ENCODE measurements around the gene MRPS26. TPM values are rescaled to one million over a fixed set of nuclear protein-coding genes. Genes with fewer than 3 reads are reported as not detected.

MRPS26 gene
- total RNA-seq, 3 donors from 2014 or later (not counting 1 experiment from before 2014, with no cell fraction given): 17.5 to 21.3 (median 19.1) TPM

GRCh38 chr20:3092611-3093379 is 46.9 kb downstream of the MRPS26 start:
- Histone ChIP-seq H3K27ac (ENCODE audit: low read length) (no peak overlapping the region), H3K36me3 (ENCODE audit: control insufficient read depth, insufficient read depth, low read length) (no peaks in the 10 kb centered on the region), H3K4me1 (ENCODE audit: control insufficient read depth, insufficient read depth, low read length) (peaks cover 18% of the 10 kb centered on the region), H3K4me3 (ENCODE audit: low read length) (peak overlapping the region; percentile 28), H3K27me3 (ENCODE audit: control insufficient read depth, insufficient read depth, low read length) (peaks cover 21% of the 10 kb centered on the region), H3K9me3 (ENCODE audit: control insufficient read depth, insufficient read depth, low read length) (no peaks in the 10 kb centered on the region)
- Mint-ChIP-seq H3K9me3 (no peaks in the 10 kb centered on the region), H3K27me3 (ENCODE audit: low read depth in 2 of 2) (peaks cover 32 to 40% of the 10 kb centered on the region in 2 donors), H3K27ac (peak overlapping the region; percentile 79 to 89), H3K36me3 (no peaks in the 10 kb centered on the region), H3K4me3 (peak overlapping the region; percentile 94), H3K4me1 (peaks cover 5 to 7% of the 10 kb centered on the region in 2 donors)
- intact Hi-C loops (cut with micrococcal nuclease): no loop called here
- TF ChIP-seq CTCF (IDR thresholded peaks at IDR 0.05): no peak
- DNase-seq (peak; percentile 53 to 69), ATAC-seq (peak; percentile 50 to 63 (median 54))
- 5% methylated on average over 81 of the region's 81 CpGs for WGBS (ENCODE audit: insufficient coverage)

DNA sequence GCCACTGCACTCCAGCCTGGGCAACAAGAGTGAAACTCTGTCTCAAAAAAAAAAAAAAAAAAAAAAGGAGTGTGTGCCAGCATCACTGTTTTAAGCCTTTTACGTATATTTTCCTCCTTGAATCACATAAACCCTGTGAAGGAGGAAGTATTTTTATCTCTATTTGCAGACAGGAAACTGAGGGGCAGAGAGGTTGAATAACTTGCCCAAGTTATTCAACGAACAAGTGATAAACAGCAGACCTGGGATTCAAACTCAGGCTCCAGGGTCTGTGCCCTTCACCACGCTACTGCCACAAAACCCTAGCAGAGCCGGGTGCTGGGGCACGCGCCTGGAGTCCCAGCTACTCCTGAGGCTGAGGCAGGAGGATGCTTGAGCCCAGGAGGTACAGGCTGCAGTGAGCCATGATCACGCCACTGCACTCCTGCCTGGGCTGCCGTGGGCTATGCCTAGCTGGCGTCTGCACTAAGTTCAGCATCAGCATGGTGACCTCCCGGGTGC is 48.1 kb downstream of the MRPS26 start:
- peaks cover 18% of the 10 kb centered on the region for H3K4me1 ChIP-seq (ENCODE audit: control insufficient read depth, insufficient read depth, low read length)

GRCh38 chr20:3094848-3095629 is 49.2 kb downstream of the MRPS26 start:
- no peak overlapping the region for H3K4me3 Mint-ChIP-seq
- 91% methylated on average over 13 of the region's 13 CpGs for WGBS (ENCODE audit: insufficient coverage)
- DNase-seq (no peak), ATAC-seq (no peak)
- no peaks in the 10 kb centered on the region for H3K36me3 ChIP-seq (ENCODE audit: control insufficient read depth, insufficient read depth, low read length)
- no peak overlapping the region for H3K4me3 ChIP-seq (ENCODE audit: low read length)
- H3K27ac ChIP-seq (ENCODE audit: low read length): no peak overlapping the region
- no peaks in the 10 kb centered on the region for H3K9me3 Mint-ChIP-seq
- peaks cover 17% of the 10 kb centered on the region for H3K27me3 ChIP-seq (ENCODE audit: control insufficient read depth, insufficient read depth, low read length)
- intact Hi-C loops (cut with micrococcal nuclease): no loop called here
- peaks cover 25 to 32% of the 10 kb centered on the region in 2 donors for H3K27me3 Mint-ChIP-seq (ENCODE audit: low read depth in 2 of 2)
- H3K9me3 ChIP-seq (ENCODE audit: control insufficient read depth, insufficient read depth, low read length): no peaks in the 10 kb centered on the region
- peak overlapping the region in 1 of 2 donors; percentile 27 for H3K27ac Mint-ChIP-seq
- H3K36me3 Mint-ChIP-seq: no peaks in the 10 kb centered on the region
- peaks cover 18% of the 10 kb centered on the region for H3K4me1 ChIP-seq (ENCODE audit: control insufficient read depth, insufficient read depth, low read length)
- peaks cover 5 to 7% of the 10 kb centered on the region in 2 donors for H3K4me1 Mint-ChIP-seq
- no peak for TF ChIP-seq CTCF (IDR thresholded peaks at IDR 0.05)

More for the DNA sequence above, 48.1 kb downstream of the MRPS26 start:
- Mint-ChIP-seq H3K9me3 (no peaks in the 10 kb centered on the region), H3K4me3 (peak overlapping the region; percentile 68), H3K4me1 (peaks cover 5 to 7% of the 10 kb centered on the region in 2 donors), H3K36me3 (no peaks in the 10 kb centered on the region), H3K27ac (peak overlapping the region; percentile 69 to 89), H3K27me3 (ENCODE audit: low read depth in 2 of 2) (peaks cover 32 to 38% of the 10 kb centered on the region in 2 donors)
- Histone ChIP-seq H3K36me3 (ENCODE audit: control insufficient read depth, insufficient read depth, low read length) (no peaks in the 10 kb centered on the region), H3K9me3 (ENCODE audit: control insufficient read depth, insufficient read depth, low read length) (no peaks in the 10 kb centered on the region), H3K27me3 (ENCODE audit: control insufficient read depth, insufficient read depth, low read length) (peaks cover 17% of the 10 kb centered on the region), H3K27ac (ENCODE audit: low read length) (no peak overlapping the region), H3K4me3 (ENCODE audit: low read length) (no peak overlapping the region)
- DNase-seq: peak in 1 of 2 donors; percentile 72
- TF ChIP-seq CTCF (IDR thresholded peaks at IDR 0.05): no peak
- intact Hi-C loops (cut with micrococcal nuclease): no loop called here
- 15% methylated on average over 9 of the region's 10 CpGs for WGBS (ENCODE audit: insufficient coverage)
- peak; percentile 37 to 60 (median 39) for ATAC-seq

Other genes with a start within 250 kb of the MRPS26 start
- 1 to 10 TPM in 2 of 3 donors, under 1 TPM in 1; 0.49 to 2.3 (median 1.5) TPM for gene CPXM1, start 245.4 kb upstream of the MRPS26 start, total RNA-seq
- gene C20orf141, start 231.1 kb upstream of the MRPS26 start, total RNA-seq: not detected
- not detected for gene TMEM239, start 229.7 kb upstream of the MRPS26 start, total RNA-seq
- gene PCED1A, start 205.4 kb upstream of the MRPS26 start, total RNA-seq: 10 to 100 TPM; 70.3 to 76.5 (median 71.1) TPM
- 100 to 1,000 TPM; 108 to 118 (median 109) TPM for gene VPS16, start 205.3 kb upstream of the MRPS26 start, total RNA-seq
- 100 to 1,000 TPM; 125 to 172 (median 141) TPM for gene PTPRA, start 172.6 kb upstream of the MRPS26 start, total RNA-seq
- 1 to 10 TPM in 1 of 3 donors, under 1 TPM in 2; 0.49 to 1.2 (median 0.68) TPM for gene GNRH2, start 2.4 kb upstream of the MRPS26 start, total RNA-seq
- not detected for gene OXT, start 25.6 kb downstream of the MRPS26 start, total RNA-seq
- not detected for gene AVP, start 38.7 kb downstream of the MRPS26 start, total RNA-seq
- gene FASTKD5, start 113.8 kb downstream of the MRPS26 start, total RNA-seq: 10 to 100 TPM; 35.3 to 40.4 (median 37.1) TPM
- 10 to 100 TPM in 2 of 3 donors, 1 to 10 TPM in 1; 8.8 to 11.1 (median 10.1) TPM for gene UBOX5, start 113.8 kb downstream of the MRPS26 start, total RNA-seq
- gene LZTS3, start 127.5 kb downstream of the MRPS26 start, total RNA-seq: 1 to 10 TPM; 3.1 to 4.6 (median 3.3) TPM
- gene DDRGK1, start 158.6 kb downstream of the MRPS26 start, total RNA-seq: 10 to 100 TPM; 47.8 to 52.6 (median 52.4) TPM
- 10 to 100 TPM; 49.6 to 53.2 (median 50.2) TPM for gene ITPA, start 163.4 kb downstream of the MRPS26 start, total RNA-seq
- gene SLC4A11, start 193.1 kb downstream of the MRPS26 start, total RNA-seq: under 1 TPM; 0.31 to 0.68 (median 0.32) TPM

All from natural killer cell (primary cell).